Epithelial cell of proximal tubule (primary cell): Measurements from ENCODE around the gene XAB2. TPM values are rescaled to one million over a fixed set of nuclear protein-coding genes. Genes with fewer than 3 reads are reported as not detected.

ENCODE experiments used
- DNase-seq: peaks from one replicate; pipeline ENCODE4 v3.0.0-alpha.2; 2011; ENCODE audit warnings: low read depth
- H3K4me3 ChIP-seq: 2 replicates; pipeline ENCODE4 v1.5.1; 2011; ENCODE audit warnings: low read depth, mild to moderate bottlenecking, low read length
- CTCF ChIP-seq: conservative IDR thresholded peaks from 2 replicates; pipeline ENCODE4 v1.5.1; 2012; ENCODE audit warnings: low read depth, mild to moderate bottlenecking, low read length
- total RNA-seq: library from RNA; depleted of rRNA; stranded (reverse); fragments of >200 nt; gene quantifications from 2 replicates; pipeline ENCODE4 v1.2.3, GENCODE V29; 2015

XAB2 gene
- total RNA-seq, result 44.1 and 47.9 TPM in 2 replicates

- TF ChIP-seq CTCF, result no peak
- DNase-seq, result peak; percentile 91
Observed at GRCh38 chr19:7629347-7630054, at the start of gene XAB2, which contains the start of gene PET100. Gene XAB2 (minus strand): TSS chr19:7629545. CDS start chr19:7629527, 18 bp downstream. Gene PET100 (plus strand): TSS chr19:7629793. CDS start chr19:7629834, 41 bp downstream.

GRCh38 chr19:7677669-7678311 is 48.4 kb upstream of the XAB2 start:
- TF ChIP-seq CTCF, result no peak
- DNase-seq, result no peak
- H3K4me3 ChIP-seq, result no peak overlapping the region

More at GRCh38 chr19:7629347-7630054, at the start of gene XAB2, which contains the start of gene PET100:
- H3K4me3 ChIP-seq, result peak within 1 kb of the TSS; percentile 75

GRCh38 chr19:7676854-7677253 is 47.5 kb upstream of the XAB2 start, which contains the start of gene MCEMP1:
Gene MCEMP1 (plus strand): TSS chr19:7677090. CDS start chr19:7677121, 31 bp downstream.
- no peak for TF ChIP-seq CTCF
- H3K4me3 ChIP-seq, result no peak within 1 kb of the TSS
- DNase-seq, result no peak

GRCh38 chr19:7676376-7676775 is 47.0 kb upstream of the XAB2 start:
- H3K4me3 ChIP-seq, result no peak overlapping the region
- TF ChIP-seq CTCF, result no peak
- DNase-seq, result no peak

- no peak overlapping the region for H3K4me3 ChIP-seq
- TF ChIP-seq CTCF, result no peak
- no peak for DNase-seq
Observed at GRCh38 chr19:7674010-7675005, 45.0 kb upstream of the XAB2 start.

- no peak overlapping the region for H3K4me3 ChIP-seq
- no peak for DNase-seq
- no peak for TF ChIP-seq CTCF
Observed at GRCh38 chr19:7672522-7672921, 43.2 kb upstream of the XAB2 start.
